ENCODE results near the gene LRRC45.

Gene LRRC45

DNA sequence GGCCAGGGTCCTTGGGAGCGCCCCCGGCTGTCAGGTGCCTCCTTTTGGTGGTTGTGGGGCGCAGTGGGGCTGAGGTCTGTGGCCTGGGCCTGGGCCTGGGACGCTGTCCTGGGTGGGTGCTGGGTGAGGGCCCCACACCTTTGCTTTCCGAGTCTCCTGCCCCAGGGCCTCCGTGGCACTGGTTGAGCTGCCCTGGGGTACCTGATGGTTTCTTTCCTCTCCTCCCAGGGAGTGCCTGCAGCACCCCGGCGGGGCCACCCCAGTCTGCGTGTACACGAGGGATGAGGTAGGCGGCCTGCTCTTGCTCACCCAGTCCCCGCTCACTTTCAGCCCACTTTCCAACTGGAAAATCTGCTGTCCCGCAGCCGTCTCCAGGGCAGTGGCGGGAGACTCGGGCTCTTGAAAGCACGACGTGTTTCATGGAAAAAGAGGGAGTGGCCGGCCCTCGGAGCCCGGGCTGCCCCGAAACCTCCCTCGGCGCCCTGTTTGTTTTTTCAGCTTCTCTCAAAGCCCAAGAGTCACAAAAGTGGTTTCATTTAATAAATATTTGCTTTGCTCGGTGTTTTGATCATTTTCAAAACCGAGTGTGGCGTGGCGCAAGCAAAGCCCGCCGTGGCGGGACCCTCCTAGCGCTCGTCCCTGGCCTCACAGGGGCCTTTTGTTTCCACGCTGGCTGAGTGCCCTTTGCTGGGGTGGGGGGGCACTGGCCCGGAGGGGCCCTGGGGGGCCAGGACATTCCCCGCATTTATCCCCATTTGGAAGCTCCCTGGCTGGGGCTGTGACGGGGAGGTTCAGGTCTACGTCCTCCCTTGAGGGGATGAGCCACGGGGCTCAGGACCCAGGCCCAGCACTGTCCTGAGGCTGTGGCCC lies 28.3 kb upstream of the LRRC45 start:
- no peak for DNase-seq (ENCODE audit: low spot score)

DNA sequence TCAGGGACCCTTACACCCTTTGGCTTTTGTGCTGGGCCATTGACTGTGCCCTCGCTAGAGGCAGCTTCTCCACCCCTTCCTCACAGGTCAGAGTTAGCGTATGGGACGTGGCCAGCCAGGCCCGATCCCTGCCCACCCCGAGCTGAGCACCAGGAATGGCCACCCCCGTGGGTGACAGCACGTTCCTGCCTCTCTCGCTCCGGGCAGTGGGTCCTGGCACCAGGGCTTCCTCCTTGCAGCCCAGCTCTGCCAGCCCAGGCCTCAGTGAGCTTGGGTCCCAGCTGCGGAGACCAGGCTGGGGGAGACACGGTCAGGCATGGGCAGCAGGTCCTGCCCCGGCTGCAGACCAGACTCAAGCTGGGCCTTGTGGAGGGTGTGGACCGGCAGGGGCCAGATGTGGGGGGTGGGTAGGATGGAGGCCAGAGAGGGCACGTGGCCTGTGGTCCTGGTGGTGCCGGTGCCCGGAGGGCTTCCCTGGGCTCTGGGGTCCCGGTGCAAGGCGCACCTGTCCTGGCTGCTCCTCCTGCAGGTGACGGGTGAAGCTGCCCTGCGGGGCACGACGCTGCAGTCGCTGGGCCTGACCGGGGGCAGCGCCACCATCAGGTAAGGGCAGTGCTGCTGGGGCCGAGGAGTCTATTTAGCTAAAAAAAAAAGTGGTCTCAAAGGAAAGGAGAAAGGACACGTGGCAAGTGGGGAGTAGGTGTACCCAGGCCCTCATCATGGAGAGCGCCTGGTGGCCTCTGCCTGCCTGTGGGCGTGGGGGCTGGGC lies 27.5 kb upstream of the LRRC45 start:
- DNase-seq (ENCODE audit: low spot score), result no peak

DNA sequence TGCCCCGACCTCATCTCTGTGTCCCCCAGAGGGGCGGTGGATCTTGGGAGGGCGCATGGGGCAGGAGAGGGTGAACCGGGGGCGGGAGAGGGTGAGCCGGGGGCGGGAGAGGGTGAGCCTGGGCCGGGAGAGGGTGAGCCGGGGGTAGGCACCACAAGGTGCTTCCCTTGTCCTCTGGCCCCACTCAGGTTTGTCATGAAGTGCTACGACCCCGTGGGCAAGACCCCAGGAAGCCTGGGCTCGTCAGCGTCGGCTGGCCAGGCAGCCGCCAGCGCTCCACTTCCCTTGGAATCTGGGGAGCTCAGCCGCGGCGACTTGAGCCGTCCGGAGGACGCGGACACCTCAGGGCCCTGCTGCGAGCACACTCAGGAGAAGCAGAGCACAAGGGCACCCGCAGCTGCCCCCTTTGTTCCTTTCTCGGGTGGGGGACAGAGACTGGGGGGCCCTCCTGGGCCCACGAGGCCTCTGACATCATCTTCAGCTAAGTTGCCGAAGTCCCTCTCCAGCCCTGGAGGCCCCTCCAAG lies 26.8 kb upstream of the LRRC45 start:
- no peak for DNase-seq (ENCODE audit: low spot score)

DNA sequence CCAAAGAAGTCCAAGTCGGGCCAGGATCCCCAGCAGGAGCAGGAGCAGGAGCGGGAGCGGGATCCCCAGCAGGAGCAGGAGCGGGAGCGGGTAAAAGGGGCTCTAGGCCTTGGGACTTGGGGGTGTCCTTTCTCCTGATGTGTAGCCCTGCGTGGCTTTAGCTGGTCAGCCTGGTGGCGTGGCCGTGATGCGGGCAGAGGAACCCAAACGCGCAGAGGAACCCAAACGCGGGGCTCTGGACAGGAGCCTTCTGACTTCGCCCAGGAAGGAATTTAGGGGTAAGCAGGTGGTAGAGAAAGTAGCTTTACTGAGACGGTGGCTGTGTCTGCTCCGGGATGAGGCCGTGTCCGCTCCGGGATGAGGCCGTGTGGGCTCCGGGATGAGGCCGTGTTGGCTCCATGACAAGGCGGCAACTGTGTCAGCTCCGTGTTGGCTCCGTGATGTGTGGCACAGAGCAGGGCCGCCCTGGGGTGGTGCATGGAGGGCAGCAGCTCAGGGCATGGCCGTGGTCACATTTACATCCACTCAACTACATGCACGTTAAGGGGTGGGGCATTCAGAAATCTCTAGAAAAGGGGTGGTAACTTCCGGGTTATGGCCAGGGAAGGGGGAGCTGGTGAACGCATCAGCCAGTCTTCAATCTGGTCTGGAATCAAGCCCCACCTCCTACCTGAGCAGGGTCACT lies 26.2 kb upstream of the LRRC45 start:
- DNase-seq (ENCODE audit: low spot score), result no peak

DNA sequence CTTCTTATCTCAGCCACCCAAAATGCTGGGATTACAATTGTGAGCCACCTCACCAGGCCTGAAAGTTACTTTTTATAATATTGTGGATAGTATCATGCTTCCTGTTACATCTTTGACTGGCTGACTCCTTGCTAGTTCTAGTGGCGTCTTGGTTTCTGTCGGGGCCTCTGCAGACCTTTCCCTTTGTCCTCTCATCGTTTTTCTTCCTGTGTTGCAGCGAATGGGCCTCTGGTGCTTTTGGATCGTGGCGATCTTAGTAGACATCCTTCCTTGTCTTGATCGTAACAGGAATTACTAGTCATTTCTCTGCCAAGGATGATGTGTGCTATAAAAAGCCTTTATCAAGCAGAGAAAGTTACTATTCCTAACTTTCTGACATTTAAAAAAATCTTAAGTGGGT lies 24.9 kb upstream of the LRRC45 start:
- DNase-seq (ENCODE audit: low spot score), result no peak

DNA sequence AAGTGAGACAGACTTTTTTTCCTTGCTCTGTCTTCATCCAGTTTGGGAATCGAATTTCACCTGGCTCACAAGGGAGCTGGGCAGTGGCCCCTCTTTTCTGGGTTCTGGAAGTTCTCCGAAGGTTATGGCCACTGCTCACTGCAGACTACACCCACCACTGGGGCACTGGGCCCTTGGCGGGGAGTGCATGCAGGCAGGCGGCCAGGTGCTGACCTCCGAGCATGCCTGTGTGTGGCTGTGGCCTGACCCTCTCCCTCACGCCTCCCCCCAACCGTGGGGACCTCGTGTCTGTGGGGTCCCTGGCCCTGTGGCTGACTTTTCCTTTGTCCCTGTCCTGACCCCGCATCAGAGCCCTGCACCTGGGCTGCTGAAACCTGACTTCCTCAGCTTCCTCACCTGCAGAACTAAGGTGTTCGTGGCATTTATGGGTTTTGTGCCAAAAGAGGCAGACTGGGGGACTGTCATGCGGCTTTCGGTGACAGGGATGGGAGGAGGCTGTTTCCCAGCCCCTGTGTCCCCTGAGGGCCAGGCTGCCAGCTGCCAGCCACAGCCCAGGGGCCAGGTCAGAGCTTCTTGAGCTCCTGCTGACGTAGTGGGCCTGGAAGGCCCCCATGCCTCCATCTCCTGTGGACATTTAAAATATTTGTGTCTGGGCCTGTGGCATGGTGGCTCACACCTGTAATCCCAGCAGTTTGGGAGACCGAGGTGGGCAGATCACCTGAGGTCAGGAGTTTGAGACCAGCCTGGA lies 24.2 kb upstream of the LRRC45 start:
- no peak for DNase-seq (ENCODE audit: low spot score)

DNA sequence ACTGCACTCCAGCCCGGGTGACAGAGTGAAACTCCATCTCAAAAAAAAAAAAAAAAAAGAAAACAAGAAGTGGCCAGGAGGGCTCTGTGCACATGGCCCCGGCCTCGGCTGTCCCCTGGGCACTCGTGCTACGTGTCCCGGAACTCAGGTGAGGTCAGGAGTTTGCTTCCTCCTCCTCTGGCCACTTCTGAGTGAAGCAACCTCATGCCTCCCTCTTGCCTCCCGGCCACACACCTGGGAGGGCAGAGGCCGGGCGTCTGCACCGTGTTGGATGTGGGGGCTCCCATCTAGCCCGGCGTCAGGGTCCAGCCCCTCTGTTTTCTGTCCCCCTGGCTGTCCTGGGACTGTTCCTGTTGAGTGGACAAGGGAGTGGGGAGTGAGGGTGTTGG lies 23.5 kb upstream of the LRRC45 start:
- no peak for DNase-seq (ENCODE audit: low spot score)

DNA sequence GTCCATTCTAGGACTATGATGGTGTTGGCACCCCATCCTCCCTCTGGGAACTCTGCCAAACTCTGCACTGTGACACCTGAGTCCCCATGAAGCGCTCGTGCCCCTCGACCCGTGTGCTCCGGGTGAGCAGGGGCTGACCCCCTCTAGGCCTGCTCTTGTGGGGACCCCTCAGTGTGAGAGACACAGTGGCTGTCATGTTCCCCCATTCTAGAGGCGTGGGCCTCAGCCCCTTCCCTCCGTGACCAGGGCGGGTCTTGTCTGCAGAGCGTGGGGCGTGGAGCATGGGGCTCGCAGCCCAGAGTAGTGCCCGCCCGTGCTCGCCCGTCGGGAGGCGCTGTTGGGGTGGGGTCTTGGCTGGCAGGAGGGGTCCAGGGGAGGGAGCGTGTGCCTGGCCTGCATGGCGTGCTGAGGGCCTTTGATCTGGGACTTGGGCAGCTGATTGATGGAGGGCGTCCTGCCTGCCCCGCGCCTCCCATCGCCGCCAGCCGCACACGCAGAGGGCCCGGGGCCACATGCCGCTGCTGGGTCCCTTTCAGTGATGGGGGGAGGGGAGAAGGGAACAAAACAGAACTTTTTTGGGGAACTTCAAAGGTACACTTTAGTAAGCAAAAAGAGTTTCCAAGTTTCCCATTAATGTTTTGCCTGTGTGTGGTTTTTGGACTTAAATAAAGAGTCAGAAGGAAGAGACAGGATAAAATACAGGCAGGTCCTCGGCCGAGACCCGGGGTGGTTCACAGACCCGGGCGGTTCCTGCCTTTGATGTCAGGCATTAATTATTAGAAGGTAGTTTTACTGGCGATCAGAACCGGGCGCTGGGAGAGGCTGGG lies 22.9 kb upstream of the LRRC45 start:
- DNase-seq (ENCODE audit: low spot score), result no peak

DNA sequence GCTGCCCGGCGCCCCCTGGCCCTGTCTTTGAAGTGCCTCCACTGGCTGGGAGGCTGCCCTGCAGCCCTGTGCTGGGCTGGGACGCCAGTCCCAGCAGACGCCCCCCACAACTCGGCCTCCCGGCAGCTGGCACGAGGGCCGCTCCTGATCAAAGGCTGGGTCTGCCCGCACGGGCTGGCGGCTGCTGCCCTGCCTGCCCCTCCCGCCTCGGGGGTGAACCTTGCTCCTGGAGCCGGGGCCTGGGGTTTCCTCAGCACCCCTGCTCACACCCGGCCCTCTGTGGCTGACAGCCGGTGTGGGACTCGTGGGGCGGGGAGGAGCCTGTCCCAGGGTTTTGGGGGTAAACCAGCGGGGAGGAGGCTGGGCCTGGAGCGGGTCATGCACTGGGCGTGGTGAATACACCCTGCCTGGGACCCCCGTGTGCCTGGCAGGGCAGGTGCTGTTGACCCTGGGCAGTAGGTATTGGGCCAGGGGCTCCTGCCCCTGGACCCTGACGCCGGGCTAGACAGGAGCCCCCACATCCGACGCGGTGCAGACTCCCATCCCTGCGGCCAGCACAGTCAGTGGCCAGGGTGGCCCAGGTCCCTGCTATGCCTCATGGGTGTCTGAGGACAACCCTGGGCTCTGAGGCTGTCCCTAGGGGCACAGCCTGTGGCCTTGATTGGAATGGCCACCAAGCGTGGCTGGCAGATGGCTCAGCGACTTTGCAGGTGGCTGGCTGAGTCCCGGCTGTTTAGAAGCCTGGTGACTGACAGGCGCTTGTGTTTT lies 22.1 kb upstream of the LRRC45 start:
- DNase-seq (ENCODE audit: low spot score), result no peak

DNA sequence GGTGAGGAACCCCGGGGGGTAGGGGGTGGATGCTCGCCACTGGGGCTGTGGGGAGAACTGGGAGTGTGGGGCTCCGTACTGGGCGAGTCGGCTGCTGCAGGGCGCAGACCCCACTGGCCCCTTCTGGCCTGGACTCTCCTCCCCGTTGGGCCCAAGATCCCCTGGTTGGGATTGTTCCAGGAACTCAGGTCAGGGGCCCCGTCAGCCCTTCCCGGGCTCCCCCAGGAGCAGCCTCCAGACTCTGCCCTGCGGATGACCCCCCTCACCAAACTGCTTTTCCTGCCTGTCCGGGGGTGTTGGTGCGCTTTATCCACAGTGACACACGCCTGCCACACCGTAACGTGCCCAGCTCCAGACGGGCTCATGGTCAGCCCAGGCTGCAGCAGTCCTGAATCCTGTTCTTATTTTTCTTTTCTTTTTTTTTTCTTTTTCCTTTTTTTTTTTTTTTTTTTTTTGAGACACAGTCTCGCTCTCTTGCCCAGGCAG lies 21.5 kb upstream of the LRRC45 start:
- DNase-seq (ENCODE audit: low spot score), result no peak

DNA sequence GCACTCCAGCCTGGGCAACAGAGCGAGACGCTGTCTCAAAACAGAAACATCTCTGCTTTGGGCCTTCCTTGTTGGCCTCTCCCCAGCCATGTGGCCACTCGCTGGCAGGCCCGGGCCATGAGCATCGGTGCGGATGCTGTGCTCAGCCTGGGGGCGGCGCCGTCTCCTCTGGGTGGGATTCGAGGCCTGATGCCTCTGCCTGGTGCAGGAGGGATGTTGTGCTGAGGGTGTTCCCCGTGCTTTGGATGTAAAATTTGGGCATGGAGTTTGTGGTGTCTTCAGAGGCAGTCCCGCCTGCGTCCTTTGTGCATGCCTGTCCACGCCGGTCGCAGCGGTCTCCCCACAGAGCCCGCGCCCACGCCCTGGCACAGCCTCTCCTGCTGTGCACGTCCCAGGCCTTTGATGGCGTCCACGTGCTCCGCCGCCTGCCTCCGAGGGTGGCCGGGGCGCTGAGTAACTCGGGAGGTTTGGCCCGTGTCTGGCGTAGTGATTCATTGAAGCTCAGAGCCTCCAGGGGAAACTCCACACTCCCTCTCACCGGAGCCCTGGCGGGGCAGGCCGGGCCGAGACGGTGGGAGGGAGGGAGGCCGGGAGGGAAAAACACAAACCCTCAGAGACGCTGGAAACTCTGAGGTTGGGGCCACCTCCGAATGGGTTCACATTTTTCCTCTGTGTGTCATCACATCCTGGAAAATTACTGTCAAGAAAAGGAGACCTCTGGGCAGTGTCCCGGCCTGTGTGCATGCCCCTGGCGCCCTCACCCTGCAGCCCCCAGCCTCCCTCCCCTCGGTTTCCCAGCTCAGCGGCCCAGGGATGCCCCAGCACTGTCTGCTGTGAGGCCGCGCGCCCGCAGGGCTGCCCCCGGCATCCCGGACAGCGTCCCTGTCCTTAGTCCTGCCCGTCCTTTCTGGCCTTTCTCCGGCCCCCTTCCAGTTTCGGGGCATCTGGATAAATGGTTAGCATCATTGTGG lies 19.4 kb upstream of the LRRC45 start:
- DNase-seq (ENCODE audit: low spot score), result no peak

DNA sequence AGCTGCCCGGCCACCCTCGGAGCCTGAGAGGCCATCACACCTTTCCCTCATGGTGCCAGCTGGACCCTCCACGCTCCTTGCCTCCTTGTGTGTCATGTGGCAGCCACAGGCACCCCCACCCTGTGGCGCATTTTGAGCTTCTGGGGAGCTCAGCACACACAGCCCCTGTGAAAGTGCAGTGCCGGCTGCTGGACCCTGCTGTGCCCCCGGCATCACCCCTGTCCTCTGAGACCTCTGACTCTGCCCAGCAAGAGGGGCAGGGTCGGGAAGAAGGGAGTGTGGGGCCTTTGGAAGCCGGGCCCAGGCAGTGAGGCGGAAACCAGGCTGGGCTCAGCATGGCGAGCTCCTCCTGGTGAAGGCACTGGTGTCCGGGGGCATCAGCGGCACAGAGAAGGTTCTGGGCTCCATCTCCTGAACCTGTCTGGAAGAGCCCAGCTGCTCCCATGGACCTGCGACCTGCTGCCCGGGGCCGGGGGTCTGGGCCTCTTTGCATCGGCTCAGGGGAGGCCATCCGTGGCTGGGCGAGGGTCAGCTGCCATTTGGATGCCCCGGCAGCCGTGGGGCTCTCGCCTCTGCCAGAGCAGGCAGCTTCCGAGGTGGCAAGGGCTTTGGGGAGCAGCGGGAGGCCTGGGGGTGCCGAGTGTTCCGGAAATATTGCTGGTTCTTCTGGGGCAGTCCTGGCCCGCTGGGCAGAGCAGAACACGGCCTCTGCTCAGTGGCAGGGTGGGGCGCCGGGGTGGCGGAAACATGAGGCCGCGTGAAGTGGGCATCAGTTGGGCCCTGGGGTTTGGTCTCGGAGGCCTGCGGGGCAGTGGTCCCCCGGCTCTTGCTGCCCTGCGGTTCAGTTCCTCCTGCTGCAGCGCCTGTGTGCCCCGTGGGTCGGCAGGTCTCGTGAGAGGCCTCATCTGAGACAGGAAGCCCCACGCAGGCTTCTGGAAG lies 18.3 kb upstream of the LRRC45 start:
- no peak for DNase-seq (ENCODE audit: low spot score)

DNA sequence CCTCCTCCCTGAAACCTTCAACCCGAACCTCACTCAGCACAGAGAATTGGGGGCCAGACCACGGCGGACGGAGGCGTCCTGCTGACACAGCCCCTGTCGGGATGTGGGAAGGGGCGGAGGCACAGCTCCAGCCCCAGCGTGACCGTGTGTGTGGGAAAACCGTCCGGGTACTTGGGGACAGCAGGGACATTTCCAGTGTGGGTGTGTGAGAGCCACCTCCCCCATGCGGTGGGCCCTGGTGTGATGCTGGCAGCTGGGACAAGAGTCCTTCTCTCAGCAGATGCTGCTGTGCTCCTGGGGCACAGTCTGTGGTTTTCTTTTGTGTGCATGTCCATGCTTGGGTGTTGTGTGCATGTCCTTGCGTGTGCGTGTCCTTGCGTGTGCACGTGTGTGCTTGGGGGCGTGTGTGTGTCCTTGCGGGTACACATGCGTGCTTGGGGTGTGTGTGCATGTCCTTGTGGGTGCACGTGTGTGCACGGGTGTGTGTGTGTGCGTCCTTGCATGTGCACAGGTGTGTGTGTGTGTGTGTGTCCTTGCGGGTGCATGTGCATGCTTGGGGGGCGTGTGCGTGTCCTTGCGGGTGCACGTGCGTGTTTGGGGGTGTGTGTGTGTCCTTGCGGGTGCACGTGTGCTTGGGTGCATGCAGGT lies 17.3 kb upstream of the LRRC45 start:
- no peak for DNase-seq (ENCODE audit: low spot score)

DNA sequence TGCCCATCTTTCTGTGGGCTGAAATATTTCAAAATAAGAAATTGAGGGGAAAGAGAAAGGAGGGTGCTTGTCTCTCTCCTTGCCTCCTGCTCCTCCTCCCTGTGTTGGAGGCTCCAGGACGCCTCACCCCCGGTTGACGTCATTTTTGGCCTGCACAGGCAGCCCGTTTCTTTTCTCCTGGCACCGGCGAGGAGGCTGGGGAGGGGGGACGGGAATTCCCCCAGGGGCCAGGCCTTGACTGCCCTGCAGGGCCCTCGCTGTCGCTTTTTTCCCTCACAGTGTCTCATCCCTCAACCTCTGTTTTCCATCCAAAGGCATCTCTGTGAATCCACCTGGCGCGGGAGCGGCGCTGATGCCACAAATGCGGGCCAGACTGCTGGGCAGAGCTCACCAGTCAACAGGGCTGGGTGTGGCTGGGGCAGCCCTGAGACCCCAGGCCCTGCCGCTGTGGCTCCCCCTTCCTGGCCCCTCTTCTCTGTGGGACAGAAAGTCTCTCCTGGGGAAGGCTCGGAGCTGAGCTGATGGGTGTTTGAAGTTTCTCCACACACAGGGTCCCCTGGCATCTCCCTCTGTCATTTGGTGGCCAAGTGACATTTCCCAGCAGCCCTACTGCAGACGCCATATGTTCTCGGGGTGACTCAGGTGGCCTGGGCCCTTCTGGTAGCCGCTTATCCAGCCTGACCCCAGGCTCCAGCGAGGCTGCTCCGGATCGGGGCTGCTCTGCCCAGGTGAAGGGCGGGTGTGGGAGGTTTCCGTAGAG lies 16.5 kb upstream of the LRRC45 start:
- DNase-seq (ENCODE audit: low spot score), result no peak

DNA sequence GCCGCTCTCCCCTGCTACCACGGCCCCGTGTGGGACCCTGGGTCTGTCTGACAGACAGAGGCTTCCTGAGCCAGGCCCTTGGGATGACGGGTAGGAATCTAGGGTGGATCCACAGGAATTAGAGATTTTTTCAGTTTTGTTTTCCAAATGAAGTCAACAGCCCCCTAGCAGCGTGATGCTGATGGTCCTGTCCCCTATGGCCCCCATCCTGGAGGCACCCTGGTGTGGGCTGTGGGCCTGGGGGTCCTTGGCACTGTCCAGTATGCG lies 15.9 kb upstream of the LRRC45 start:
- DNase-seq (ENCODE audit: low spot score), result no peak

DNA sequence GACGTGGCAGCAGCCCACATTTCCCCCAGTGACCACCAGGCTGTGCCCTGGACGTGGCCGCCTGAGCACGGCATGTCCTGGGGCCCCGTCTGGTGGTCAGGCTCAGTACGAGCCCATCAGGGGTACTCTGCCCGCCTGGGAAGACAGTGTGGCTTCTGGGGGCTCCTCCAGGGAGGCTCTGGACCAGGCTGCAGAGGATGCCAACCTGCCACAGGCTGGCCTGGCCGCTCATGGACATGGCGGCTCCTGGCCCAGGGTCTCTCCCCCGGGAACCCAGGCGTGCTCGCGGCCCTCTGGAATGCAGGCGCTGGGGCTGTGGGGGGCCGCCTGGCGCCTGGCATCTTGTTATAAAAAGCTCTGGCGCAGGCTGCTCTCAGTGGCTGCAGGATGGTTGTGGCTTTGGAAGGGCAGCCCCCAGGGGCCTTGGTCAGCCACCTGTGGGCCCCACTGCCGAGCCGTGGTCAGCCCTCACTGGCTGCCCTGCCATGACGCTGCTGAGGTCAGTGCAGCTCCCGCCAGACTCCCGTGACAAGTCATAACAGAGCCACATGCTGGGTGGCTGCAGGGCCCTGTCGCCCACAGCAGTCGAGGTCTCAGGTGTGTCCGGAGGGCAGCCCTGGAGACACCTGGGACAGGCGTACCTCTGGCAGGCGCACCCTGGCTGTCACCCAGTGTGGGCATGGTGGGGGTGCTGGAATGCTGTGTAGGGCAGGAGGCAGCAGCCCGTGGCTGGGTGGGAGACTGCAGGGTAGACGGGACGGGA lies 15.4 kb upstream of the LRRC45 start:
- no peak for DNase-seq (ENCODE audit: low spot score)
